Esophagus squamous epithelium (tissue), 4 donors: Measurements from ENCODE around the gene DNAJA2.

Source experiments
- POLR2A ChIP-seq, 4 donors: fragments of 450-650 bp; IDR thresholded peaks; one replicate each; pipeline ENCODE4 v1.6.1; 2017; ENCODE audit warnings: antibody characterized with exemption in 4 of 4, mild to moderate bottlenecking in 4 of 4, moderate library complexity in 3 of 4
- TF ChIP-seq, protein P1 (sequence below), 6 experiments: fragments of 450-650 bp in 4 of 6; fragments of 200-600 bp in 2 of 6; sonication (generic) in 2 of 6; IDR thresholded peaks; one replicate each; pipeline ENCODE4 v1.5.1; 2016 to 2019; ENCODE audit warnings: antibody characterized with exemption in 6 of 6, mild to moderate bottlenecking in 4 of 6, moderate library complexity in 4 of 6

DNA sequence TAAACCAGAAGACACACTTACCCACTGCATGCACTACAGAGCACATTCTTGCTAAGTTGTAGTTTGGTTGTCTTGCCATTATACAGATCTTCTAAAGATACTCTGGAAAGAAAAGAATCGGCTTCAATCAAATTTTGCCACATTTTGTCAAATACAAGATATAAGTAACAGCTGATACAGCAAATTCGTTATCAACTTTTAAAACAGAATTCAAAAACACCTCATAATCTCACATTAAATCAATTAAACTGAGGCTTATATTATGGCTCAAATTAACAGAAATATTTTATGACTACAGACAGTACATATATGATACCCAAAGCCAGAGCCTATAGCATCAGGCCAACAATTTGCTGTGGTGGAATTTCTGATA lies 5.4 kb downstream of the DNAJA2 start:
- TF ChIP-seq, protein P1, sequence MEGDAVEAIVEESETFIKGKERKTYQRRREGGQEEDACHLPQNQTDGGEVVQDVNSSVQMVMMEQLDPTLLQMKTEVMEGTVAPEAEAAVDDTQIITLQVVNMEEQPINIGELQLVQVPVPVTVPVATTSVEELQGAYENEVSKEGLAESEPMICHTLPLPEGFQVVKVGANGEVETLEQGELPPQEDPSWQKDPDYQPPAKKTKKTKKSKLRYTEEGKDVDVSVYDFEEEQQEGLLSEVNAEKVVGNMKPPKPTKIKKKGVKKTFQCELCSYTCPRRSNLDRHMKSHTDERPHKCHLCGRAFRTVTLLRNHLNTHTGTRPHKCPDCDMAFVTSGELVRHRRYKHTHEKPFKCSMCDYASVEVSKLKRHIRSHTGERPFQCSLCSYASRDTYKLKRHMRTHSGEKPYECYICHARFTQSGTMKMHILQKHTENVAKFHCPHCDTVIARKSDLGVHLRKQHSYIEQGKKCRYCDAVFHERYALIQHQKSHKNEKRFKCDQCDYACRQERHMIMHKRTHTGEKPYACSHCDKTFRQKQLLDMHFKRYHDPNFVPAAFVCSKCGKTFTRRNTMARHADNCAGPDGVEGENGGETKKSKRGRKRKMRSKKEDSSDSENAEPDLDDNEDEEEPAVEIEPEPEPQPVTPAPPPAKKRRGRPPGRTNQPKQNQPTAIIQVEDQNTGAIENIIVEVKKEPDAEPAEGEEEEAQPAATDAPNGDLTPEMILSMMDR (IDR thresholded peaks at IDR 0.05): no peak
- TF ChIP-seq POLR2A (IDR thresholded peaks at IDR 0.05): no peak
